GM18505 (cell line): ENCODE results near the gene PCDHGA6.
"Not testable (repeated sequence)": the region's sequence is repeated elsewhere in the genome, so short reads cannot be mapped to it uniquely, and the experiment has no call there.

ENCODE experiments used
- ATAC-seq: cut with Tn5 transposase; IDR thresholded peaks from one replicate; pipeline ENCODE4 v1.9.1; 2021; ENCODE audit not compliant: unreplicated experiment
- POLR2A ChIP-seq: IDR thresholded peaks from 4 replicates; pipeline ENCODE4 v1.6.1; 2011; ENCODE audit warnings: borderline replicate concordance; ENCODE audit not compliant: insufficient read depth, insufficient read length; ENCODE audit errors: extremely low read depth

Gene PCDHGA6

DNA sequence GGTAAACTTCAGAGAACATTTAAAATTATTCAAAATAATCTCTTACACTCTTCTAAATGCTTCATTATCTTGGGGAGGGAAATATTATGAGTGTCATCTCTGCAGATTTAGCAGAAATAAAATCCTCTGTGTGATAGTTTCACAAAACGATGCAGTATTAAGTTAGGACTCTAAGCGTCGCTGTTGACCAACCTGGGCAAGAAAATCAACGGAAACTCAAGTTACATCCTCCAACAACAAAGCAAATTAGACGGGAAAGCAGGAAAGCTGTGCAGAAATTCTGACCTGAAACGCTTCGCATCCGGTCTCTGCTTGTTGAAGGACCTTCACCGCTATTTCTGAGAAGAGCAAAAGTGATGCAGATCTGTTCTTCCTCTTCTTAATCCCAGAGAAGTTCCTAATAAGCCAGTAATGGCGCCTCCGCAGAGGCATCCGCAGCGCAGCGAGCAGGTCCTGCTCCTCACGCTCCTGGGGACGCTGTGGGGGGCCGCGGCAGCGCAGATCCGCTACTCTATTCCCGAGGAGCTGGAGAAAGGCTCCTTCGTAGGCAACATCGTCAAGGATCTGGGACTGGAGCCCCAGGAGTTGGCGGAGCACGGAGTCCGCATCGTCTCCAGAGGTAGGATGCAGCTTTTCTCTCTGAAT lies at the start of gene PCDHGA6:
Gene PCDHGA6, plus strand, starts transcription at position 219 of the 645 bp plus-strand sequence. Its CDS starts 193 bp downstream, at position 412.
- no peak for TF ChIP-seq POLR2A
- no peak for ATAC-seq

DNA sequence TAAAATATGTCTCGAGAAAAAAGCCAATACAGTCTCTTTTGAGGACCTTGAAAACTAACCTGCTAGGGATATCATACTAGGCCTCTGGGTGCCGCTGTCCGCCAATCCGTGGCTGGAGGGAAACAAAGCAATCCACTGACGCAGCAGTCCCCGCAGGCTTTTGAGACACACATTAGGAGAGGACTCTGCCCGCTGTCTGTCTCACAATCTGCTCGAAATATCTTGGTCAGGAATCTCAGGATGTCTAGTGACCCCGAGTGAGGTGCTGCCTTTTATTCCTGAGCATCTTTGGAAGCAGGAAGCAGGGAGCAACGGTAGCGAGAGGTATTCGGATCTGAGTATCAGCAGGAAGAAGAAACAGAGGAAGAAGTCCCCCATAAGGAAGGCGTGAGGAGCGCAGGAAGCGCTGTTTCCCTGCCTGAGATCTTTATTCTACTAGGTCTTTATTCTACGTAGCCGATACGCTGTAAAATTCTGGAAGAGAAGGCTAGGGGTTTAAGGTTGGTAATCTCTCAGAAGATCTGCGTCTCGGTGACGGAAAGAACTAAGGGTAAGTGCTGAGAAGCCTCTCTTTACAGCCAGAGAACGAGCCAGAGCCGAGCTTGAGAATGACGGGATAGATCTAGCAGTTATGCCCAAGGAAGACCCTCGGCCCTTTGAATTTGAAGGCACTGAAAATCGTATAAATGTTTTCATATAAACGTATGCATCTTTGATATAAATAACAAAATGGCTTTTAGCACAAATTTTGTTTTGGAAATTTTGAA lies 47.4 kb upstream of the PCDHGA6 start:
- peak; percentile 81 for ATAC-seq
- TF ChIP-seq POLR2A = no peak

DNA sequence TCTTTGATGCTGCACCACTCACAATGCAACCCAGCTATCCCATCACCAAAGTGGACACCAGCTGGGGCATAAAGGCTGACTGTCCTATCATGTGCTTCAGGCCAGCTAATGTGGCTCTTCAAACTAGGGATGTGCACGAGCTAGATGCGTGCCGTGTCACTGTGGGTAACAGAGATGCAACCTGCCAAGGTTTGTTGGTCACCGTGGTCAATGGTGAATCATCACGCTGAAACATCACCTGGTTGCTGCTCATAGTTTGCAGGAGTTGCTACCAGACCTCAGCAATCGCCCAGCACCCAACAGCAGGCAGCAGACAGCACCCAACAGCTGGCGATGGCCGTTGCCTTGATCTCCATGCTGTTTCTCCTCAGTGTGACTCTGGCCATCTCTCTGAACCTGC lies 45.5 kb upstream of the PCDHGA6 start:
- no peak for TF ChIP-seq POLR2A
- ATAC-seq = no peak

DNA sequence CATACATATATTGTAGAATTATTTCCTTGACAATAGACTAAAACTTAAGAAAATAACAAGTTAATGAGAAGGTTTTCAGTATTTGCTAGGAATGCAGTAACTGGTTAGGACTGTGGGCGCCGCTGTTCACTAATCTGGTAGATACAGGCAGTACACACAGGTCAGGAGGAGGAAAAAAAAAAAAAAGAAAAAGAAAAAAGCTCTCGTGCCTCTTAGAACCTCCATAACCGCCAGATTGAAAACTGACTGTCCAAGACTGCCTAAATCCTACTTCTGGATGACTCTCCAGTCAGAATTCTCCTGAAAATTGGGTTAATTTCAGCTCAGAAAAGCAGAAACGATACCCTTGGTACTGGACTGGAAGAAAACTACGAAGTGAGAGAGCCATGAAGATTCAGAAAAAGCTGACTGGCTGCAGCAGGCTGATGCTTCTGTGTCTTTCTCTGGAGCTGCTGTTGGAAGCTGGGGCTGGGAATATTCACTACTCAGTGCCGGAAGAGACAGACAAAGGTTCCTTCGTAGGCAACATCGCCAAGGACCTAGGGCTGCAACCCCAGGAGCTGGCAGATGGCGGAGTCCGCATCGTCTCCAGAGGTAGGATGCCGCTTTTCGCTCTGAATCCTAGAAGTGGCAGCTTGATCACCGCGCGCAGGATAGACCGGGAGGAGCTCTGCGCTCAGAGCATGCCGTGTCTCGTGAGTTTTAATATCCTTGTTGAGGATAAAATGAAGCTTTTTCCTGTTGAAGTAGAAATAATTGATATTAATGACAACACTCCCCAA lies 43.2 kb upstream of the PCDHGA6 start, which contains the start of gene PCDHGA1:
Gene PCDHGA1, plus strand, starts transcription at position 216 of the 782 bp plus-strand sequence.
- TF ChIP-seq POLR2A = no peak
- ATAC-seq = peak; percentile 49

DNA sequence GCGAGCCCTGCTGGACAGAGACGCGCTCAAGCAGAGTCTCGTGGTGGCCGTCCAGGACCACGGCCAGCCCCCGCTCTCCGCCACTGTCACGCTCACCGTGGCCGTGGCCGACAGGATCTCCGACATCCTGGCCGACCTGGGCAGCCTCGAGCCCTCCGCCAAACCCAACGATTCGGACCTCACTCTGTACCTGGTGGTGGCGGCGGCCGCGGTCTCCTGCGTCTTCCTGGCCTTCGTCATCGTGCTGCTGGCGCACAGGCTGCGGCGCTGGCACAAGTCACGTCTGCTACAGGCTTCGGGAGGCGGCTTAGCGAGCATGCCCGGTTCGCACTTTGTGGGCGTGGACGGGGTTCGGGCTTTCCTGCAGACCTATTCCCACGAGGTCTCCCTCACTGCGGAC lies 41.1 kb upstream of the PCDHGA6 start:
- ATAC-seq = not testable (repeated sequence)

DNA sequence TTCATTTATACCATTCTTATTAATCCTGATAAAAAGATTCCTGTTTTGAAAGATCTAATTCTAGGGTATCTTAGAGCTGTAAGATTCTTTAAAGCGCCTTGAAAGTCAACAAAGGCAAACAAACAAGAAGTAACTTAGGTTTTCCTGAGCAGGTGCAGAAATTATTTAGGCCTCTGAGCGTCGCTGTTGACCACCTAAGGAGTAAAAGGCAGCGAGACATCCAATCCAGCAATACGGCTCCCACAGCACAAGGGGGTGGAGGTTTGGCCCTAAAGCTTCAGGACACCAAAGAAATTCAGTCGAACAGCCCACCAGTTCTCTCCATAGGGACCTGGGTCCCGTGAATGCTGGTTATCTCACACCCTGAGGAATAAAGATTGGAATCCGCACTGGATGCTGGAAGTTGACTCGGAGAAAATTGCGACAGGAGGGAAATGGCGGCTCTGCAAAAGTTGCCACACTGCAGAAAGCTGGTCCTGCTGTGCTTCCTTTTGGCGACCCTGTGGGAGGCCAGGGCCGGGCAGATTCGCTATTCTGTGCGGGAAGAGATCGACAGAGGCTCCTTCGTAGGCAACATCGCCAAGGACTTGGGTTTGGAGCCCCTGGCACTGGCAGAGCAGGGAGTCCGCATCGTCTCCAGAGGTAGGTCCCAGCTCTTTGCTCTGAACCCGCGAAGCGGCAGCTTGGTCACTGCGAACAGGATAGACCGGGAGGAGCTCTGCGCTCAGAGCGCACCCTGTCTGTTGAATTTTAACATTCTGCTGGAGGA lies 35.0 kb upstream of the PCDHGA6 start, which contains the start of gene PCDHGA2:
Gene PCDHGA2, plus strand, starts transcription at position 223 of the 769 bp plus-strand sequence.
- ATAC-seq = no peak
- no peak for TF ChIP-seq POLR2A

DNA sequence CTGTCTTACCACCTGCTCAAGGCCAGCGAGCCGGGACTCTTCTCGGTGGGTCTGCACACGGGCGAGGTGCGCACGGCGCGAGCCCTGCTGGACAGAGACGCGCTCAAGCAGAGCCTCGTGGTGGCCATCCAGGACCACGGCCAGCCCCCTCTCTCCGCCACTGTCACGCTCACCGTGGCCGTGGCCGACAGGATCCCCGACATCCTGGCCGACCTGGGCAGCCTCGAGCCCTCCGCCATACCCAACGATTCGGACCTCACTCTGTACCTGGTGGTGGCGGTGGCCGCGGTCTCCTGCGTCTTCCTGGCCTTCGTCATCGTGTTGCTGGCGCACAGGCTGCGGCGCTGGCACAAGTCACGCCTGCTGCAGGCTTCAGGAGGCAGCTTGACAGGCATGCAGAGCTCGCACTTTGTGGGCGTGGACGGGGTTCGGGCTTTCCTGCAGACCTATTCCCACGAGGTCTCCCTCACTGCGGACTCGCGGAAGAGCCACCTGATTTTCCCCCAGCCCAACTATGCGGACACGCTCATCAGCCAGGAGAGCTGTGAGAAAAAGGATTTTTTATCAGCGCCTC lies 32.8 kb upstream of the PCDHGA6 start:
- ATAC-seq = not testable (repeated sequence)

DNA sequence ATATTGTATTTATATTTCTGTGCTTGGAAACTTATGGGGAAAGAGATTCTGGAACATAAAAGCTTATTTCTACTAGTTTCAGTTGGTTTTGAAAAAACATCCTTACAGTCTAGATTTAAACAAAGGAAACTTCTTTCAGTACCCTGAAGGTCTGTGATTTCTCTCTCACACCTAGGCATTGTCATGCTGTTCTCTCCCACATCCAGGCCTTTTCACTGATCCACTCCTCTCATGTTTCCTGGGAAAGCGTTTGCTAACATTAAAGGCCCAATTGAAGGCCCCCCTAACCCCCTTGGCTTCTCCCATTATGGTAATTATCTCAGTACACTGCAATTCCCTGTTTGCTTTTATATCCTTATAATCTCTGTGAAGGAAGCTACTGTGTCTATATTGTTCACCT lies 30.9 kb upstream of the PCDHGA6 start:
- no peak for TF ChIP-seq POLR2A
- ATAC-seq = no peak

DNA sequence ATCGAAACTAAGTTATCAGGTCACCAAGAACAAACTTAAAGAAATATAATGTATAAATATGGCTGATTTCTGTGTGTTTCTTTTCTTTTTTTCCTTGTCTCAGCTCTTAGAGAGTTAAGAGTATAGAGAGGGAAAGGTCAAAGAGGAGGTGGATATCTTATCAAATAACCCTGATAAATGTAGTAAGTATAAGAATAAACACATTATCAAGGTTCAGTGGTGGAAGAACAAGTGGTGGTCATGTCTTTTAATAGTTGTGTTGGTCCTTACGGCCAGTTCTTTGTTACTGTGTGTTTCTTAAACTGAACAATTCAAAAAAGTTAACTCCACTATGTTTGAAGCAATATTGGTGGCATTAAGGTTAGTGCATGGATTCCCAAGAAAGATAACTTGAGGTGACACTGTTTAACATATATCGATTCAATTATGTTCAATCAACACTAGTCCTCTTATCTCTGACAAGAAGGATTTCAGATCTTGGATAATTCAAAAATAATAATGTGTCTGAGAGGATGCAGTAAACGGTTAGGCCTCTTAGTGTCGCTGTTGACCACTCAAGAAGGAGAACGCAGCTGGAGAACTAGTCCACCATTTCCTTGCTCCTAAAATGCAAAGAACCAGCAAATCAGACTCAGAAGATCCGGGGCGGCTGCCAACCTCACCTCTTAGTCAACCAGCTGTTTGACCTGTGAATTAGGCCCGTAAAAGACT lies 30.3 kb upstream of the PCDHGA6 start, which contains the start of gene PCDHGA3:
Gene PCDHGA3, plus strand, starts transcription at position 588 of the 711 bp plus-strand sequence. CDS start 205 bp downstream, outside the sequence.
- no peak for TF ChIP-seq POLR2A
- ATAC-seq = peak; percentile 68

DNA sequence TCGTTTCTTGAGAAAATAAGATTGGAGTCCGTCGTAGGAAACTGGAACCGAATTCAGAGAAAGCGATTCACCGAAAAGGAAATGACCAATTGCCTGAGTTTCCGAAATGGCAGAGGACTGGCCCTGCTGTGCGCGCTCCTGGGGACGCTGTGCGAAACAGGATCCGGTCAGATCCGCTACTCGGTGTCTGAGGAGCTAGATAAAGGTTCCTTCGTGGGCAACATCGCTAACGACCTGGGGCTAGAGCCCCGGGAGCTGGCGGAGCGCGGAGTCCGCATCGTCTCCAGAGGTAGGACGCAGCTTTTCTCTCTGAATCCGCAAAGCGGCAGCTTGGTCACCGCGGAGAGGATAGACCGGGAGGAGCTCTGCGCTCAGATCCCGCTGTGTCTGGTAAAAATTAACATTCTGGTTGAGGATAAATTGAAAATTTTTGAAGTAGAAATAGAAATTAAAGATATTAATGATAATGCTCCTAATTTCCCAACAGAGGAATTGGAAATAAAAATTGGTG lies 29.7 kb upstream of the PCDHGA6 start:
- ATAC-seq = peak; percentile 27
- TF ChIP-seq POLR2A = no peak

DNA sequence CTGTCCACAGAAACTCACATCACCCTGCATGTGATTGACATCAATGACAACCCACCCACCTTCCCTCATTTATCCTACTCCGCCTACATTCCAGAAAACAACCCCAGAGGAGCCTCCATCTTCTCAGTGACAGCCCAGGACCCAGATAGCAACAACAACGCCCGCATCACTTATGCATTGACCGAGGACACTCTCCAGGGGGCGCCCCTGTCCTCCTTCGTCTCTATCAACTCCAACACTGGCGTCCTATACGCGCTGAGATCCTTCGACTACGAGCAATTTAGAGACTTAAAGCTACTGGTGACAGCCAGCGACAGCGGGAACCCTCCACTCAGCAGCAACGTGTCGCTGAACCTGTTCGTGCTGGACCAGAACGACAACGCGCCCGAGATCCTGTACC lies 28.4 kb upstream of the PCDHGA6 start:
- TF ChIP-seq POLR2A = no peak
- no peak for ATAC-seq

DNA sequence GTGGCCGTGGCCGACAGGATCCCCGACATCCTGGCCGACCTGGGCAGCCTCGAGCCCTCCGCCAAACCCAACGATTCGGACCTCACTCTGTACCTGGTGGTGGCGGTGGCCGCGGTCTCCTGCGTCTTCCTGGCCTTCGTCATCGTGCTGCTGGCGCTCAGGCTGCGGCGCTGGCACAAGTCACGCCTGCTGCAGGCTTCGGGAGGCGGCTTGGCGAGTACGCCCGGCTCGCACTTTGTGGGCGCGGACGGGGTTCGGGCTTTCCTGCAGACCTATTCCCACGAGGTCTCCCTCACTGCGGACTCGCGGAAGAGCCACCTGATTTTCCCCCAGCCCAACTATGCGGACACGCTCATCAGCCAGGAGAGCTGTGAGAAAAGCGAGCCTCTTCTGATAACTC lies 27.7 kb upstream of the PCDHGA6 start:
- ATAC-seq = not testable (repeated sequence)

DNA sequence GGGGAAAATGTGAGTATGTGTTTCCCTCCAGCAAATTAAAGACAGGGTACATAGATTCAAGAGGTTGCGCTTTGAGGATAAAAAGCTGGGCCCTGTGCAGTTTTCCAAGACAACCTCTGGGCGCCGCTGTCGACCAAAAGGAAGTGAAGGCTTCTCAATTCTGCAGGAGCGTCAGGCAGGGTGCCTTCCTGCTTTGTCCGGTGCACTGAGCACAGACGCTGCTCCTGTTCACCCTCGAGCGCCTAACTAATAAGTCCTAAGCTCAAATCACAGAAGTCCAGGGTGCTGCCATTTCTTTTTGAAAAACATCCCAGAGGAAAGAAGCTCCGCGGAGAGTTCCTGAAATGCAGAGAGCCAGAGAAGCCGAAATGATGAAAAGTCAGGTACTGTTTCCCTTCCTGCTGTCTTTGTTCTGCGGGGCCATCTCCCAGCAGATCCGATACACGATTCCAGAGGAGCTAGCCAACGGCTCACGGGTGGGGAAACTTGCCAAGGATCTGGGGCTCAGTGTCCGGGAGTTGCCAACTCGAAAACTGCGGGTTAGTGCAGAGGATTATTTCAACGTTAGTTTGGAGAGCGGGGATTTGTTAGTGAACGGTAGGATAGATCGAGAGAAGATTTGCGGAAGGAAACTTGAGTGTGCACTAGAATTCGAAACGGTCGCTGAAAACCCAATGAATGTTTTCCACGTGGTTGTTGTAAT lies 23.6 kb upstream of the PCDHGA6 start, which contains the start of gene PCDHGB1:
Gene PCDHGB1, plus strand, starts transcription at position 183 of the 703 bp plus-strand sequence. Its CDS starts 162 bp downstream, at position 345.
- no peak for TF ChIP-seq POLR2A
- ATAC-seq = peak; percentile 62
